K562 treated with DMSO at 1 percent for 4 hours (cell line): Measurements from ENCODE around the gene USP5. TPM values are rescaled to one million over a fixed set of nuclear protein-coding genes. Genes with fewer than 3 reads are reported as not detected.

Experiments used
- total RNA-seq: library from RNA; unstranded; fragments of 300-600 nt; gene quantifications from 2 replicates; pipeline ENCODE4 v1.2.3, GENCODE V29; 2022; ENCODE audit not compliant: insufficient read depth

Gene USP5, protein sequence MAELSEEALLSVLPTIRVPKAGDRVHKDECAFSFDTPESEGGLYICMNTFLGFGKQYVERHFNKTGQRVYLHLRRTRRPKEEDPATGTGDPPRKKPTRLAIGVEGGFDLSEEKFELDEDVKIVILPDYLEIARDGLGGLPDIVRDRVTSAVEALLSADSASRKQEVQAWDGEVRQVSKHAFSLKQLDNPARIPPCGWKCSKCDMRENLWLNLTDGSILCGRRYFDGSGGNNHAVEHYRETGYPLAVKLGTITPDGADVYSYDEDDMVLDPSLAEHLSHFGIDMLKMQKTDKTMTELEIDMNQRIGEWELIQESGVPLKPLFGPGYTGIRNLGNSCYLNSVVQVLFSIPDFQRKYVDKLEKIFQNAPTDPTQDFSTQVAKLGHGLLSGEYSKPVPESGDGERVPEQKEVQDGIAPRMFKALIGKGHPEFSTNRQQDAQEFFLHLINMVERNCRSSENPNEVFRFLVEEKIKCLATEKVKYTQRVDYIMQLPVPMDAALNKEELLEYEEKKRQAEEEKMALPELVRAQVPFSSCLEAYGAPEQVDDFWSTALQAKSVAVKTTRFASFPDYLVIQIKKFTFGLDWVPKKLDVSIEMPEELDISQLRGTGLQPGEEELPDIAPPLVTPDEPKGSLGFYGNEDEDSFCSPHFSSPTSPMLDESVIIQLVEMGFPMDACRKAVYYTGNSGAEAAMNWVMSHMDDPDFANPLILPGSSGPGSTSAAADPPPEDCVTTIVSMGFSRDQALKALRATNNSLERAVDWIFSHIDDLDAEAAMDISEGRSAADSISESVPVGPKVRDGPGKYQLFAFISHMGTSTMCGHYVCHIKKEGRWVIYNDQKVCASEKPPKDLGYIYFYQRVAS
- 50.5 and 51.1 TPM in 2 replicates for total RNA-seq

DNA sequence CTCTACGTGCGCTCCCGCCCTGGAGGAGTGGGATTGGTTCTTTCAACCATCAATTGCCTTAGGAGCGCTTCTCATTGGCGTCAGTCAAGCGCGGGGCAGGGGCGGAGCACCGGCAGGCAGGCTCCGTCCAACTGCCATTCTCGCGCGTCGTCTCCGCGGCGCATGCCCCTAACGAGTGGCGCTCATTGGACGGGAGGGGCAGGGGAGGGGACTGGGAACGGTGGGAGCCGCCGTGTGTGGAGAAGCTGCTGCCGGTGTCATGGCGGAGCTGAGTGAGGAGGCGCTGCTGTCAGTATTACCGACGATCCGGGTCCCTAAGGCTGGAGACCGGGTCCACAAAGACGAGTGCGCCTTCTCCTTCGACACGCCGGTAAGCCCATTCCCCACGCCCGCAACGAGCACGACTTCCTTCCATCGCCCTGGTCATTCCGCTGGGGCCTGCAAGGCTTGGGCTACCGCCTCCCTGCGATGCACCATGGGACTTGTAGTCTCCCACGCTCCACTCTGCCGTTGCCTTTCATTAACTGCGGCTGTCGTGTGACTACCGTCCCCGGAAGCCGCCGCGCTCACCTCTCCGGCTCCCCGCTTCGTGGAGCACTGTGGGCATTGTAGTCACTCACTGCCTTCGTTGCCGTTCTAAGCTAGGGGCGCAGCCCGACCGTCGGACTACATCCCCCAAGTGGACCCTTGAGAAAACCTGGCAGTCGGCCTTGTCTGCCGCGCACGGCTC is at the start of gene USP5:
USP5 (plus strand) TSS at position 230 of the 730 bp plus-strand sequence; CDS start at position 260, 30 bp downstream.

DNA sequence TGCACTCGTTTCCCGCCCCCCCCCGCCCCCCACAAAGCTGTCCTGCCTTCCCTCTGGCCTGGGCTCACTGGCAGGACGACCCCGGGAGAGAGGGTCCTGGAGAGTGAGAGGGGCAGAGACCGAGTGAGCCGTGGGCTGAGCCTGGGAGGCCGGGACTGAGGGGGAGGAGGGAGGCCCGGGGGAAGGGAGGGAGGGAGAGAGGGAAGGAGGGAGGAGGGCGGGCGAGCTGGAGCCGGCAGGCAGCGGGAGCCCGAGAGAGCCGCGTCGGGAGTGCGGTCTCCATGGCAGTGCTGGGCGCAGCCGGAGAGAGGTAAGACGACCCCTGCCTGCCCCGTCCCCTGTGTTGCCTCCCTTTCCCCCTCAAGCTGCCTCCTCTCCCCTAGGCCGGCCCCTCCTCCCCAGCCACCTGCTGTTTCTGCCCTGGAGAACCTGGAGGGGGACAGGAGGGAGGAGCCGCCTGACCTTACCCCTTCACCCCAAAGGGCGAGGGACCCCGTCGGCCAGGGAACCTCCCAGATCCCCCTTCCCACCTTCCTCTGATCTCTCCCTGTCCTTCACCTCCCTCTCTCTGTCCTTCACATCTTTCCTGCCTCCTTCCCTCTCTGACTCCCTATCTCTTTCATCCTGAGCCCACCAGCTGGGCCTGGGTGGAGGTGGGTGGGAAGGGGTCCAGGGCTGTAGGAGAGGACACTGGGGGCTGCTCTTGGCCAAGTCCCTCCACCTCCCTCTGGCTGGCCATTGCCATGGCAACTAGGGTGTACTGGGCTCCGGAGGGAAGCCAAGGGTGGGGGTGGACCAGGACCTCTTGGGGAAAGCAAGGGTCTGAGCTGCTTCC is 30.1 kb upstream of the USP5 start, which contains the start of gene GPR162:
GPR162 (plus strand) TSS at position 231 of the 835 bp plus-strand sequence. CDS start 2,078 bp downstream, outside the sequence.

DNA sequence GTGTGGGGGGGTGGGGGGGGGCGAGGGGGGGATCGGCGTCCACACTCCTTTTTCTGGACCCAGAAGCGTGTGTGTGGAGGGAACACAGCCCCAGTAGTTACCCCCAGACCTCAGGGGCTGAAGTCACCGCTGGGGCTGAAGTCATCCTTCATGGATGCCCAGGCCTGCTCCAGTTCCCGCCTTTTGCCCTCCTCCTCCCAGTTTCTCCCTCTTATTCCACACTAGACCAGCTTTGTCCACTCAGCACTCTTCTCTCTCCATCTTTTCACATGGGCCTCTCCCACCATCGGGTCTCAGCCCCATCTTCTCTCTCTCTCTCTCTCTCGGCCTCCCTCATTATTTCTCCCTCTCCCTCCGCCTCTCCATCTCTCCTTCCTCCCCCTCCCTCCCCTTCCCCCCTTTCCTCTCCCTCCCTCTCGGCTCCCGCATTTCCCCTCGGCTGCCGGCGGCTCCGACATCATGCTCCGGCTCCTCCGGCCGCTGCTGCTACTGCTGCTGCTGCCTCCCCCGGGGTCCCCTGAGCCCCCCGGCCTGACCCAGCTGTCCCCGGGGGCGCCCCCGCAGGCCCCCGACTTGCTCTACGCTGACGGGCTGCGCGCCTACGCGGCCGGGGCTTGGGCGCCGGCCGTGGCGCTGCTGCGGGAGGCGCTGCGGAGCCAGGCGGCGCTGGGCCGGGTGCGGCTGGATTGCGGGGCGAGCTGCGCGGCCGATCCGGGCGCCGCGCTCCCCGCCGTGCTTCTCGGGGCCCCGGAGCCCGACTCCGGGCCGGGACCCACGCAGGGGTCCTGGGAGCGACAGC is 23.8 kb upstream of the USP5 start, which contains the start of gene P3H3:
P3H3 (plus strand) TSS at position 426 of the 799 bp plus-strand sequence; CDS start at position 460, 34 bp downstream.

DNA sequence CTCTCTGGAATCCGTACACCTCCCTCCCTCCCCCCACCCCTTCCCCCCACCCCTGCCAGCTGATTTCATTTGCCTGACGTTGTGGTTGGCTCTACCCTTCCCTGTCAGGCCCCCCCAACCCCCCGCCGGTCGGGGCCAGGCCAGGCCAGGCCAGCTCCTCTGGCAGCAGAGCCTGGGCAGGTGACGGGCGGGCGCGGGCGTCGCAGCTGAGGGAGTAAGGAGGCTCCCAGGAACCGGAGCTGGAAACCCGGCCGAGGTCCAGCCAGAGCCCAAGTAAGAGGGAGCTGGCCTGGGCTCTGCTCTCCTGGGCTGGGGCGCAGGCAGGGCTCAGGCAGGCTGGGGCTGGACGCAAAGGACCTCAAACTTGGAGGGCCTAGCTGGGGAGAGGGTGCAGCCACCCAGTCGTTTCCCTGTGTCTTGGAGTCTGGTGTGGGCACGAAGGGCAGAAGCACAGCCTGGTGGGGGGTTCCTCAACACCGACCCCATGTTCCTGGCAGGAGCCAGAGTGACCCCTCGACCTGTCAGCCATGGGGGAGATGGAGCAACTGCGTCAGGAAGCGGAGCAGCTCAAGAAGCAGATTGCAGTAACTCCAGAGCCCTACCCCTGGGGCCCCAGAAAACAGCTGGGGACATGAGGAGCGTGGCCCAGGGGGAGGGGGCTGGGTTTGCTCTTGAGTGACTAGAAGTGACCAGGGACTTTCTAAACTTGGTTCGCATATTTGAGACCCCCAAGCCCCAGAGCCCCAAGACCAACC is 11.0 kb upstream of the USP5 start, which contains the start of gene GNB3:
GNB3 (plus strand) TSS at position 165 of the 755 bp plus-strand sequence; CDS start at position 528, 363 bp downstream.

DNA sequence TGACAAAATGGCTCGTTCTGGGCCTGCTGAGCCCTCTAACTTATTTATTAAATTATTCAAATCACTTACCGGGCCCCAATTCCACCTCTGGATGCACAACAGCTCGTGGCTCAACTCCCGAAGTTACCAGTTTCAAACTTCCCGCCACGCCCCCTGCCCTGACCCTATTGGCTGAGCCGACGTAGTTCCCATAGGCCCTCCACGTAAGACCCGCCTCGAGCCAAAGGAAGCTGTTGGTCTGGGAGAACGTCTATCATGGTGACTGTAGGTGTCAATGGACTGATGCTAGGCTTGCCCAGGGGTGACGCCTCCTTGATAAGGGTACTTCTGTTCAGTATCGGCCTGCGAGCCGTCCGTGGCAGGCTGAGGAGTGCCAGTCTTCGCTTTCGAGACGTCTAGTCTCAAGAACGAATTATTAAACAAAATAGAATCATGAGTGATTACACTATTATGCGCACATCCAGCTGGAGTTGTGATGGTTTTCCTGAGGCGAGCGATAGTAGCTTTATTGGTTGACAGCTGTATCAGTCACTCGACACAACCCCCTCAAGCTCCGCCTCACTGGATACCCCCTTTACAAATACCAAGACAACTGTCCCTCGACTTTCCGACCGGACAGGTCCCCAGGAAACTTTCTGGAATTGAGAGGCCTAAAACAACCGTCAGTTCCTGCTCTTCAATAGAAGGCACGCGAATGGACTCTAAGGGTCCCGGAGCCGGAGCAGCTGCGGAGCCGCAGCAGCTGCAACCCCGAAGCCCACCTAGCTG is 613 bp upstream of the USP5 start, which contains the start of gene CDCA3:
CDCA3 (minus strand) TSS at position 134 of the 768 bp plus-strand sequence. CDS start 334 bp downstream, outside the sequence.

DNA sequence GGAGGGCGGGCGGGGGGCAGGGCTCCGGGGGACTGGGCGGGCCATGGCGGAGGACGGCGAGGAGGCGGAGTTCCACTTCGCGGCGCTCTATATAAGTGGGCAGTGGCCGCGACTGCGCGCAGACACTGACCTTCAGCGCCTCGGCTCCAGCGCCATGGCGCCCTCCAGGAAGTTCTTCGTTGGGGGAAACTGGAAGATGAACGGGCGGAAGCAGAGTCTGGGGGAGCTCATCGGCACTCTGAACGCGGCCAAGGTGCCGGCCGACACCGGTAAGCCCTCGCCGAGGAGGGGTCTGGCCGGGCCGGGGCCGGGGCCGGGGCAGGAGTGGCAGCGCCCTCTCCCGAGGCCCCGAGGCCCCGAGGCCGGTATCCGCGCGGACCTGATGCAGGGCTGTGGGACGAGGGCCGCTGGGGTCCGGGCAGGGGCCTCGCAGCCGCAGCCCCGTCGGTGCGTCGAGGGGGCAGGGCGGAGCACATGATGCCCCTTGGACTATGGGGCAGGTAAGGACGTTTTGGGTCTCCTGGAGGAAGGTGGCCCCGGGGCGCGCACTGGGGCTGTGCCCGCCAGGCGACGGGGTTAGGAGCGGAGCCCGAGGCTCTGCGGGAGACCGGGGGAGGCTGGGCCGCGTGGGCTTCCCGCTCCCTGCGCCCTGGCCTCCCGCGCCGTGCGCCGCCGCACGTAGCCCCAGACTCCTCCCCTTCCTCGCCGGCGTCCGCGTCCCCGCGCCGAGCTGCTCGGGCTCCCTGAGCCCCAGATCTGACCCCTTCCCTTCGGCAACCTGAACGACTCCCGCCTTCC is 15.7 kb downstream of the USP5 start, which contains the start of gene TPI1:
TPI1 (plus strand) TSS at position 119 of the 798 bp plus-strand sequence; CDS start at position 155, 36 bp downstream.

DNA sequence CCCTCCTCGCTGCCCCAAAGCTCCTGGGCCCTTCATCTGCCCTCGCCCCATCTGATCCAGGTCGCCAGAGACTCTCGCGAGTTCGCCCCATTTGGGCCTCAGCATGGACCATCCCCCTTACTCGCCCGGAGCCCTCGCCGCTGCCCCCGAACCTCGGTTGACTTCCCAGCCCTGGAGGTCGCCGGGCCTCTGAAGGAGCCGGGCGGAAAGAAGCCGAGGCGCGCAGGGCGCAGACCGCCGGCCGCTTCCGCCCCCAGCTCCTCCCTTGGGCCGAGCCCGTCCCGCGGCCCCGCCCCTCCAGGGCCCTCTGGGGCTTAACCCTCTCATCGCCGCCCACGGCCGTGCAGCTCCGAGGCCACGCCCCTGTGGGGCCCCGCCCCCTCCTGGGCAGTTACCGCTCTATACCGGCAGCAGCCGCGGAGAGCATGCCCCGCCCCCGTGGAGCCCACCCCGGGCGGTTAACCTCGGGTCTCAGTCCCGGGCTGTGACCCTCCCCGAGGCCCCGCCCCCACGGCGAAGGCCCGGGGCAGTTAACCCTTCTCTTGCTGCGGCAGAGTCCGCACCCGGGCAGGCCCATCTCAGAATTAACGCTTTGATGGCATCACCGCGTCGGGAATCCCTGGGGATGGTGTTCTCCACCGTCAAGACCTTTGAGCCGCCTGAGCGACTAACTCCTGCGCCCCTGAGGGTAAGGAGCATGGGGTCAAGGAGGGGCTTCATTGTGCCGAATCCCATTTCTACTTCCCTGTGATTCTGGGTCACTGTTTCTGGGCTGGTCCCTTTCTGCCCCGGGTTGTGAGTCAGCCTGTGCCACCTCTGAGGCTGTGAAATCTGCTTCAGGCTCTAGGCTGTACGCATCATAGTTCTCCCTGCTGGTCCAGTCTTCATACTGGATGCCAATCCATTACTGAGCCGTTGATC is 21.4 kb downstream of the USP5 start, which contains the start of gene SPSB2:
SPSB2 (minus strand) TSS at position 210 of the 921 bp plus-strand sequence. CDS start 402 bp downstream, outside the sequence.

DNA sequence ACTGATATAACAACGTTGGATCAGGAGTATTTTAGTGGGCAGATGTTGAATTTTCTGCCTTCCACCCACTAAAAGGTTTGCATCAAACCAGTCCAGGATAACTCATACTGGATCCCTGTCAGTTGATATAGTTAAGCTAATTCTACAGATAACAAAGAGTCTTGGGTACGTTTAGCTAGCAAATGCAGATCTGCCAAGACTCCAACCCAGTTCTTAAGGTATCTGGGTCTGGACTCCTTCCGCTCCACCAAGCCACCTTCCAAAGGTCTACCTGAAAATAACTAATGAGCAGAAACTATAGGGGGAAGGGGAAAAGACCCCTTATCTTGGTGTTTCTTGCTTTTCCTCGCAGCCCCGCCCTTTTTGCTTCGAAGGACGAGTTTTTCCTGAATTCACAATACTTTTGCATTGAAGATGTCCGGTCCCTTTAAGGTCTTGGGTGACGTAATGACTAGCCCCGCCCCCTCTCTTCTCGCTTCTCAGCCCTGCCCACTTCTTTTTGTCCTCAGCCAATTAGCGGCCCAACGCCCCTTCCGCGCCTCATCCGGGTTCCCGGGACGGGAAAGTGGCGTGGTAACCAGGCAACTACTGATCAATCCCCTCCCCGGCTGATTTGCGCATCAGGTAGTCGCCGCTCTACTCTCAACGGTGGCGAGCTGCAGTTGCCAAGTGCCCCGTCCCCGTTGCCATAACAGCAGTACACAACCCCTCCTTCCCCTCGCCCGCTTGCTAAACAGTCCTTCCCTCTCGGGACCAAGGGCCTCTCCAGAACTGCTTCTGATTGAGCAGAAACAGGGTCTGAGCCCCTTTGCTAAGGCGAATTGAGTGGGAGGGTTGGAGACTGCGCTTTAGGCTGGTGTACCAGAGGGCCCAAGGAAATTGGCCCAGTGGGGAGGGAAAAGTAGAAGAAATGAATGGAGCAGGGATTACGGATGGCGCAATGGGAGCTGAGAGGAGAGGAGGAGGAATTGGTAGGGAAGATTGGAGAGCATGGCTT is 52.6 kb downstream of the USP5 start, which contains the start of gene LRRC23:
LRRC23 (plus strand) TSS at position 543 of the 997 bp plus-strand sequence. CDS start 812 bp downstream, outside the sequence.

DNA sequence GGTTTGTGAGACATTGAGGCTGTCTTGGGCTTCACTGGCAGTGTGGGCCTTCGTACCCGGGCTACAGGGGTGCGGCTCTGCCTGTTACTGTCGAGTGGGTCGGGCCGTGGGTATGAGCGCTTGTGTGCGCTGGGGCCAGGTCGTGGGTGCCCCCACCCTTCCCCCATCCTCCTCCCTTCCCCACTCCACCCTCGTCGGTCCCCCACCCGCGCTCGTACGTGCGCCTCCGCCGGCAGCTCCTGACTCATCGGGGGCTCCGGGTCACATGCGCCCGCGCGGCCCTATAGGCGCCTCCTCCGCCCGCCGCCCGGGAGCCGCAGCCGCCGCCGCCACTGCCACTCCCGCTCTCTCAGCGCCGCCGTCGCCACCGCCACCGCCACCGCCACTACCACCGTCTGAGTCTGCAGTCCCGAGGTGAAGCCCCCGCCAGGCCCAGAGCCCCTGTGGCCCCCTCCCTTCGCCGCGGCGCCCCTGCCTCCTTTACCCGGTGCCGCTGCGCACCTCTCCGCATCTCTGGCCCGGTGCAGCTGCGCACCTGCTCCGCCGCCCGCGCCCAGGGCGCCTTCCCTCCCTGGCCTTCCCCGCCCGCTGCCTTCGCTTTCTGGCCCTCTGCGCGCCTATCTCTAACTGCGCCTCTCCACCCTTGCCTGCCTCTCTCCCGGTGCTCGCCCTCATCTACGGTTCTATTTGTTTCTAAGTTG is 62.4 kb downstream of the USP5 start, which contains the start of gene ENO2:
ENO2 (plus strand) TSS at position 335 of the 701 bp plus-strand sequence. CDS start 1,253 bp downstream, outside the sequence.

Other genes starting within 250 kb of the USP5 start
- gene CHD4, start 244.8 kb upstream of the USP5 start, total RNA-seq = 215 and 222 TPM in 2 replicates
- gene LPAR5, start 216.2 kb upstream of the USP5 start, total RNA-seq = 3.5 and 4.3 TPM in 2 replicates
- 6.0 and 7.1 TPM in 2 replicates for gene ACRBP, start 204.7 kb upstream of the USP5 start, total RNA-seq
- gene ING4, start 189.0 kb upstream of the USP5 start, total RNA-seq = 26.4 and 28.2 TPM in 2 replicates
- gene ZNF384, start 162.8 kb upstream of the USP5 start, total RNA-seq = 25.5 and 32.4 TPM in 2 replicates
- not detected in 2 replicates for gene PIANP, start 151.3 kb upstream of the USP5 start, total RNA-seq
- gene COPS7A, start 128.1 kb upstream of the USP5 start, total RNA-seq = 33.5 and 37.2 TPM in 2 replicates
- gene MLF2, start 99.0 kb upstream of the USP5 start, total RNA-seq = 148 and 156 TPM in 2 replicates
- 322 and 327 TPM in 2 replicates for gene PTMS, start 85.8 kb upstream of the USP5 start, total RNA-seq
- 2.2 and 2.8 TPM in 2 replicates for gene LAG3, start 79.6 kb upstream of the USP5 start, total RNA-seq
- gene CD4, start 62.6 kb upstream of the USP5 start, total RNA-seq = not detected in 2 replicates
- 1.8 and 3.1 TPM in 2 replicates for gene GPR162, start 30.3 kb upstream of the USP5 start, total RNA-seq
- 11.9 and 14.1 TPM in 2 replicates for gene P3H3, start 23.7 kb upstream of the USP5 start, total RNA-seq
- gene GNB3, start 11.2 kb upstream of the USP5 start, total RNA-seq = 3.6 and 4.6 TPM in 2 replicates
- gene CDCA3, start 864 bp upstream of the USP5 start, total RNA-seq = 20.1 and 29.7 TPM in 2 replicates
- 475 and 496 TPM in 2 replicates for gene TPI1, start 15.4 kb downstream of the USP5 start, total RNA-seq
- 2.5 and 5.2 TPM in 2 replicates for gene SPSB2, start 21.2 kb downstream of the USP5 start, total RNA-seq
- gene LRRC23, start 52.7 kb downstream of the USP5 start, total RNA-seq = 4.7 and 5.7 TPM in 2 replicates
- 33.9 and 35.4 TPM in 2 replicates for gene ENO2, start 62.4 kb downstream of the USP5 start, total RNA-seq
- 34.8 and 43.7 TPM in 2 replicates for gene ATN1, start 75.8 kb downstream of the USP5 start, total RNA-seq
- not detected in 2 replicates for gene RNU7-1, start 91.7 kb downstream of the USP5 start, total RNA-seq
- 524 and 553 TPM in 2 replicates for gene C12orf57, start 91.9 kb downstream of the USP5 start, total RNA-seq
- 6.5 and 16.4 TPM in 2 replicates for gene PTPN6, start 99.2 kb downstream of the USP5 start, total RNA-seq
- gene PHB2, start 118.5 kb downstream of the USP5 start, total RNA-seq = 297 and 310 TPM in 2 replicates
- 7.9 and 15.0 TPM in 2 replicates for gene EMG1, start 118.8 kb downstream of the USP5 start, total RNA-seq
- gene LPCAT3, start 166.3 kb downstream of the USP5 start, total RNA-seq = 23.4 and 23.6 TPM in 2 replicates
- gene C1S, start 208.6 kb downstream of the USP5 start, total RNA-seq = 0.81 and 1.7 TPM in 2 replicates
- gene C1R, start 240.3 kb downstream of the USP5 start, total RNA-seq = 3.0 and 5.2 TPM in 2 replicates